HG02943 (cell line): ENCODE results near the gene FGF18.
"Not testable (repeated sequence)": the region's sequence is repeated elsewhere in the genome, so short reads cannot be mapped to it uniquely, and the experiment has no call there.

Source experiments
- ATAC-seq: cut with Tn5 transposase; IDR thresholded peaks from one replicate; pipeline ENCODE4 v1.9.1; 2021; ENCODE audit warnings: mild to moderate bottlenecking, low read depth, moderate library complexity; ENCODE audit not compliant: unreplicated experiment

FGF18 gene

DNA sequence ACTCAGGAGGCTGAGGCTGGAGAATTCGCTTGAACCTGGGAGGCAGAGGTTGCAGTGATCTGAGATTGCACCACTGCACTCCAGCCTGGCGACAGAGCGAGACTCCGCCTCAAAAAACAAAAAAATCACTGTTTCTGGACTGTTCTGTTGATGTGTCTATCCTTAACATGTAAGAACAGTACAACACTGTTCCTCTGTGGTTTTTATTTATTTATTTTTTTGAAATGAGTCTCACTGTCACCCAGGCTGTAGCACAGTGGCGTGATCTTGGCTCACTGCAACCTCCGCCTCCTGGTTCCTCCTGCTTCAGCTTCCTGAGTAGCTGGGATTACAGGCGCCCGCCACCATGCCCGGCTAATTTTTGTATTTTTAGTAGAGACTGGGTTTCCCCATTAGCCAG, 20.8 kb upstream of the FGF18 start:
- not testable (repeated sequence) for ATAC-seq

- no peak for ATAC-seq
Measured at GRCh38 chr5:171400169-171400568, 19.3 kb upstream of the FGF18 start.

DNA sequence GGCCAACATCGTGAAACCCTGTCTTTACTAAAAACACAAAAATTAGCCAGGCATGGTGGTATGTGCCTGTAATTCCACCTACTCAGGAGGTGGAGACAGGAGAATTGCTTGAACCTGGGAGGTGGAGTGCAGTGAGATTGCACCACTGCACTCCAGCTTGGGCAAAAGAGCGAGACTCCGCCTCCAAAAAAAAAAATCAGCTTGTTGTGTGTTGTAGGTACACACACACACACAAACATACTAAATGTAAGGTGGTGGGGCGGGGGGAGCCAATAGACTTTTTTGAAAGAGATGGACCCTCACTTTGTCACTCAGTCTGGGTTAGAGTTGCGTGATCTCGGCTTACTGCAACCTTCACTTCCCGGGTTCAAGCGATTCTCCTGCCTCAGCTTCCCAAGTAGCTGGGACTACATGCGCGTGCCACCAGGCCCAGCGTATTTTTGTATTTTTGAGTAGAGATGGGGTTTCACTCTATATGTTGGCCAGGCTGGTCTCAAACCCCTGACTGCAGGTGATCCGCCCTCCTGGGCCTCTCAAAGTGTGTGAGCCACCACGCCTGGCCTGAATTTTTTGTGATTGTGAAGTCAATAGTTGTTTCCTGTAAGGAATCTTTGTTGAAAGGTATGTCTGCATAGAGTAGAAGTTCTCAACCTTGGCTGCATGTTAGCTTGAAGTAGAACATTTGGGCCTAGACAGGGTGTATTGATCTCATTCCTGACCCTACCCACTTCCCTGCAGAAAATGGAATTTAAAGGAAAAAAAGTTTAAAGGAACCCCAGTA, 18.1 kb upstream of the FGF18 start:
- no peak for ATAC-seq

DNA sequence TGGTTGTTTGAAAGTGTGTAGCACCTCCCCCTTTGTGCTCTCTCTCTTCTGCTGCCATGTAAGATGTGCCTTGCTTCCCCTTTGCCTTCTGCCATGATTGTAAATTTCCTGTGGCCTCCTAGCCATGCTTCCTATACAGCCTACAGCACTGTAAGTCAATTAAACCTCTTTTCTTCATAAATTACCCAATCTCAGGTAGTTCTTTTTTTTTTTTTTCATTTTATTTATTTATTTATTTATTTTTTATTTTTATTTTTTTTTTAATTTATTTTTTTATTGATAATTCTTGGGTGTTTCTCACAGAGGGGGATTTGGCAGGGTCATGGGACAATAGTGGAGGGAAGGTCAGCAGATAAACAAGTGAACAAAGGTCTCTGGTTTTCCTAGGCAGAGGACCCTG, 16.7 kb upstream of the FGF18 start:
- ATAC-seq = not testable (repeated sequence)

- no peak for ATAC-seq
Measured at GRCh38 chr5:171405615-171406014, 13.8 kb upstream of the FGF18 start.

DNA sequence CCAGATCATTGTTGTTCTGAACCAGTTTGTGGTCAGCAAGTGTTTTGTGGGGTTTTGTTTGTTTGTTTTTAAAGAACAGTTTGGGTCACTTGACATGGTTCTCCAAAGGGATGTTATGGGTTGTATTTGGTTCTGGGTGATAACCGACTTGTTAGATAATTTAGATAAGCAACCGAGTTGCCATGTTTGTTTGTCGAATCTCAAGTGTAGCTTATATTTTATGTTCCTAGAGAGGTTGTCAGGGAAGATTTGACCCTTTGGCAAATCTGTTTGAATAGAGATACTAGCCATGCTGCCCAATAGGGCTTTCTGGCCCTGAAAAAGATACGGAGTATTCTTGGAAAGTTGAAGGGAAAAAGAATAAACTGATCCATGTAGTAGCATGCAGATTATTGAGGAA, 12.2 kb upstream of the FGF18 start:
- ATAC-seq = no peak

DNA sequence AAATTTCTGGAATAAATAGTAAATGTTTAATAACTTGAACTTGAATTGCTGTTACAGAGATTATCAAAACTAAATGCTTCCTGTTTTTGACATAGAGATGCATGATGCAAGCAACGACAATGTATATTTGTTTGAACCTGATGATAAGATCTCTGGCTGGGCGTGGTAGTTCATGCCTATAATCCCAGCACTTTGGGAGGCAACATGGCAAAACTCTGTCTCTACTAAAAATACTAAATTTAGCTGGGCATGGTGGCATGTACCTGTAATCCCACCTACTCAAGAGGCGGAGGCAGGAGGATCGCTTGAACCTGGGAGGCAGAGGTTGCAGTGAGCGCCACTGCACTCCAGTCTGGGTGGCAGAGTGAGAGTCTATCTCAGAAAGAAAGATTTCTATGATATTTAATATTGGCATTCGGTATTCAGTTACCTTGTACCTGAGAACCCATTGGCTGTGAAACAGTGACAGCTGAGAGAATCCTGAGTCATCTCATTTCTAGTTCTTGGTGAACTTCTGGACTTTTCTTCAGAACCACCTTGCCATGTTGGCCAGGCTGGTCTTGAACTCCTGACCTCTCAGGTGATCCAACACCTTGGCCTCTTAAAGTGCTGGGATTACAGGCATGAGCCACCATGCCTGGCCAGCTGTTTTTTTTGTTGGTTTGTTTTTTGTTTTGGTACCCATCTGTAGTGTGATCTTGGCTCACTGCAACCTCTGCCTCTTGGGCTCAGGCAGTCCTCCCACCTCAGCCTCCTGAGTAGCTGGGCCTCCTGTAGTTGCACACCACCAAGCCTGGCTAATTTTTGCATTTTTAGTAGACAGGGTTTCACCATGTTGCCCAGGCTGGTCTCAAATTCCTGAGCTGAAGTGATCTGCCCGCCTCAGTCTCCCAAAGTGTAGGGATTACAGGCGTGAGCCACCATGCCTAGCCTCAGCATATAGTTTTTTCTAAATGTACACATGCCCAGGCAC, 10.0 kb upstream of the FGF18 start:
- ATAC-seq = no peak

GRCh38 chr5:171410181-171410580, 9.3 kb upstream of the FGF18 start:
- no peak for ATAC-seq

DNA sequence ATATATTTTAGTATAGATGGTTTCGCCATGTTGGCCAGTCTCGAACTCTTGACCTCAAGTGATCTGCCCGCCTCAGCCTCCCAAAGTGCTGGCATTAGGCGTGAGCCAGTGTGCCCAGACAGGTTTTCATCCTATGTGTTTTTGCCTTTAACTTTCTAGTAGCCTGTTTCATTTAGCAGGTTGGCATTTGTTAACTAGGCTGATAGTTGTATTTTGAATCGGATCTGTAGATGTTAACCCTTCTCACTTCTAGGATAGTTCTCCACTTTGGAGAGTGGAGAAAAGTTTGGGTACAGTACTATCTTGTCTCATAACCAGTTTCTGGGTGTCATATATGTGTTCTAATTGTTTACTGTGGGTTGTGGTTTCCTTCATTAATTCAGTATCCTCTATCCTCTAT, 7.3 kb upstream of the FGF18 start:
- ATAC-seq = no peak

GRCh38 chr5:171413153-171413910, 6.1 kb upstream of the FGF18 start:
- ATAC-seq = no peak

DNA sequence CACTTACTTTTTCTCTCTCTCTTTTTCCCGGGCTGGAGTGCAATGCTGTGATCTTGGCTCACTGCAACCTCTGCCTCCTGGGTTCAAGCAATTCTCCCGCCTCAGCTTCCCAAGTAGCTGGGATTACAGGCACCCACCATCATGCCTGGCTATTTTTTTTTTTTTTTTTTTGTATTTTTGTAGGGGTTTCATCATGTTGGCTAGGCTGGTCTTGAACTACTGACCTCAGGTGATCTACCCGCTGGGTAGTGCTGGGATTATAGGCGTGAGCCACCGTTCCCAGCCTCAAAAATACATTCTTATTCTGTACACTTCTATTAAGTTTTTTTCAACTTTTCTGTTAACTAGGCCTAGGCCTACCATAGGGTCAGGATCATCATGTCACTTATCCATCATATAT, 5.5 kb upstream of the FGF18 start:
- not testable (repeated sequence) for ATAC-seq

DNA sequence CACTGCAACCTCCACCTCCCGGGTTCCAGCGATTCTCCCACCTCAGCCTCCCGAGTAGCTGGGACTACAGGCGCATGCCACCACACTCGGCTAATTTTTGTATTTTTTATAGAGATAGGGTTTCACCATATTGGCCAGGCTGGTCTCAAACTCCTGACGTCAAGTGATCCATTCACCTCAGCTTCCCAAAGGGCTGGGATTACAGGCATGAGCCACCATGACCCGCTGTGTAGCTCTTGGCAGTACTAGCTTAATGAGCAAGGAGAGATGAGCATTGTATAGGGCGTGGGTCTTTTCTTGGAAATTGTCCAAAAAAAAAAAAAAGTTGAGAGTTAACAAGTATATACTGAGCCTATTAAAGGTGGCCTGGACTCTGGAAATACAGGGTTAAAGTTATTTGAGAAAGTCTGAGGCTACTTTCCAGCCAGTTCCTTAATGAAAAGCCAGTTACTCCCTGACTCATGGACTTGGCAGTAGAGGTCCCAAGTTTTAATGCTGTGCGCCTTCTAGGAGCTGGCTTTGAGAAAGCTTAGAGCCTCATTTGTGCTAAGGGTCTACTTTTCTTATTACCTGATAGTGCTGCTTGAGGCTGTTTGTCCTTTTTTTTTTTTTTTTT, 4.2 kb upstream of the FGF18 start:
- ATAC-seq = no peak

DNA sequence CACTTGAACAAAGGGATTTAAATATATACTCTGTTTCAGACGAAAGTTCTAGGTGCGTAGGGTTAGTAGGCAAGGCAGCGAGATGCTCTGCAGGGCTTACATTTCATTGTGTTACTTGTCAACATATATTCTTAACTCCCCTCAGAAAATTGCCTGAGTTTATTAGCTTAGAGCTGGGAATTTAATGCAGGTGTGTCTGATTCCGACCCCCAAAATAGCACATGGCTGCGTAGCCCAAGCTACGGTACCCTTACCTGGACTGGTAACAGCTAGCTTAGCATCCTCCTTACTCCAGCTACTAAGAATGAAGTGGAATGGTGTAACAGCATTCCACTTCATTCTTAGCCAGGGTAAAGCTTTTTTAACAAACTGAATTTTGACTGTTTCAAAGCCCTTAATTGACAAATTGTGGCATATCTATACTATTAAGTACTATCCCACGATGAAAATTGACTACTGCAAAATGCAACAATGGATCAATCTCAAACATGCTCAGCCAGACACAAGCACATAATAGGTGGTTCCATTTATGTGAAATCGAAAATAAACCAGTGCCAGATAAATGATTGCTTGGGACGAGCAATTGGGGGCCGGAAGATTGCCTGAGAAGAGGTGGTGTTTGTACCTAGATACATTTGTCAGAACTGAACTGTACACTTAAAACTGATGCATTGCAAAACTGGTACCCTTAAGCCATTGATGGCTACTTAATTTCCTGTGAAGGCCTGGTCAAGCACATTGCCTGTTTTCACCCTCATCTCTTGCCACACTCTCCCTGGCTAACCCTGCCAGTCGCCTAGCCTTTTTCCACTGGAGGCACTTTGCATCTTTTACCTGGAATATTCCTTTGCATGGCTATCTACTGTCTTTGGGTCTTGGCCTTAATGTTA, 3.0 kb upstream of the FGF18 start:
- no peak for ATAC-seq

DNA sequence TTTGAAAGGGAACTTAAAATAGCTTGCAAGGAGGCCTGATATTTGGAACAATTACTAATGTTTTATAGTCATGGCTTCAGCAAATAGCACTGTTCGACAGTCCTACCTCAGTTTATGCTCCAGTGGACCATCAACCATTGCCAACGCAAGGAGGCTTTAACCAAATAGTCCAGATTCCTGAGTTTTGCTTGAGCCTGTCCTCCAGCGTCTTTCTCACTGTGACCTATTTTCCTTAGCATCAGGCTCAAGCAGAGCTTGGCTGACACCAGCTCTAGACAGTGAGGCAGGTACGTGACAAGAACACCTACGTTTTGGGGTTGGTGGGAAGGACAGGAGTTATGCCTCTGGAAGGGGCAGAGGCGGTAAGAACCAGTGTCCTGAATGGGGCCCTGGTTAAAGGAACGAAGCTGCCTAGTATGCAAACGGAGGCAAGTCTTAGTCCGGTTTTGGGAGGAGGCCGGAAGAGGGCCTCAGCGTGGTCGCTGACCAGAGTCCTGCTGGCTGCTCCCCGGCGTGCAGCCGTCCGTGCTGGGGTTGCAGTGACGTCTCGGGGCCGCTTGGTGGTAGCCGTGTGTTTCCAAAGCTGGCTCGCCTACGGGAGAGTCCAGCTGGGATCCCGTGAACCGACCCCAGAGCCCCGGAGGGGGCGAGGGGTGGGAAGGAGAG, 998 bp upstream of the FGF18 start:
- peak; percentile 72 for ATAC-seq

- ATAC-seq = no peak
Measured at GRCh38 chr5:171419688-171420430, 412 bp downstream of the FGF18 start.

- ATAC-seq = no peak
Measured at GRCh38 chr5:171420431-171421241, 1.2 kb downstream of the FGF18 start.
